ENCODE results near the gene DDA1. TPM values are rescaled to one million over a fixed set of nuclear protein-coding genes. Genes with fewer than 3 reads are reported as not detected.

DDA1 gene
- total and polyA plus RNA-seq, 9 of the 15 experiments (the other 6 are each of a cell fraction or from before 2014, with no cell fraction given), result 1.4 to 83.8 (median 33.8) TPM

GRCh38 chr19:17292301-17293074 is 16.9 kb upstream of the DDA1 start (continued):
- no peak for TF ChIP-seq ZNF121 (CRISPR knock-in tag; conservative IDR thresholded peaks at IDR 0.05)
- TF ChIP-seq POLR3G (IDR thresholded peaks at IDR 0.05; ENCODE audit: extremely low read depth, insufficient read length, insufficient replicate concordance), result no peak
- TF ChIP-seq ZNF407 (IDR thresholded peaks at IDR 0.05; ENCODE audit: low read depth), result no peak
- no peak for TF ChIP-seq PHF21A (IDR thresholded peaks at IDR 0.05; ENCODE audit: borderline replicate concordance, low read depth)
- TF ChIP-seq TAF1 (IDR thresholded peaks at IDR 0.05; ENCODE audit: control insufficient read depth, extremely low read depth, insufficient read depth, low read length, severe bottlenecking), result peak; percentile 27
- TF ChIP-seq CREB3 (tag; conservative IDR thresholded peaks at IDR 0.05; ENCODE audit: low read depth), result no peak
- no peak for TF ChIP-seq NFYB (IDR thresholded peaks at IDR 0.05; ENCODE audit: extremely low read depth, insufficient read length)
- no peak for TF ChIP-seq PTTG1 (tag; IDR thresholded peaks at IDR 0.05; ENCODE audit: low read depth)
- no peak for TF ChIP-seq TCF7 (IDR thresholded peaks at IDR 0.05; ENCODE audit: borderline replicate concordance)
- 0 out of 2 replicates have a peak, but pooled peaks have one; percentile 18 for TF ChIP-seq CBX1 (IDR thresholded peaks at IDR 0.05; ENCODE audit: low read depth)
- TF ChIP-seq ZKSCAN3 (CRISPR knock-in tag; IDR thresholded peaks at IDR 0.05), result no peak
- no peak for TF ChIP-seq PYGO2 (tag; IDR thresholded peaks at IDR 0.05)
- TF ChIP-seq RHOXF2B (CRISPR knock-in tag; conservative IDR thresholded peaks at IDR 0.05), result no peak
- 0 out of 2 replicates have a peak, but pooled peaks have one; percentile 50 for TF ChIP-seq MIER1 (IDR thresholded peaks at IDR 0.05; ENCODE audit: low read depth)
- no peak for TF ChIP-seq KLF13 (tag; IDR thresholded peaks at IDR 0.05; ENCODE audit: borderline replicate concordance, low read depth)
- no peak; the same call in 1 of the 2 replicates for TF ChIP-seq TEAD4 (IDR thresholded peaks at IDR 0.05; ENCODE audit: low read length)
- TF ChIP-seq TEAD4 (CRISPR knock-in tag; IDR thresholded peaks at IDR 0.05; ENCODE audit: borderline replicate concordance), result no peak

Measured in K562 (cell line).